ENCODE measurements around the gene IARS2.

The IARS2 gene

GRCh38 chr1:220176540-220176939, 82.6 kb downstream of the IARS2 start:
- no peak for DNase-seq
- TF ChIP-seq EZH2 (optimal IDR thresholded peaks at IDR 0.05; ENCODE audit: low read depth, low read length) (no peak), EZH2phosphoT487 (IDR thresholded peaks at IDR 0.05; ENCODE audit: low read length) (no peak), CTCF (IDR thresholded peaks at IDR 0.05; ENCODE audit: low read length) (no peak)
- Histone ChIP-seq H3K79me2 (ENCODE audit: low read length) (no peaks in the 10 kb centered on the region; the same call in 1 of the 2 replicates), H3F3A (ENCODE audit: insufficient read depth, low read length) (no peaks in the 10 kb centered on the region), H3K36me3 (replicated peaks; ENCODE audit: insufficient read depth, low read length) (no peaks in the 10 kb centered on the region), H3K4me1 (ENCODE audit: low read length) (no peaks in the 10 kb centered on the region), H3K9me3 (replicated peaks; ENCODE audit: insufficient read depth, low read length) (no peaks in the 10 kb centered on the region), H3K27ac (ENCODE audit: low read length) (no peak overlapping the region), H3K9ac (ENCODE audit: low read length) (no peak overlapping the region), H3K4me3 (ENCODE audit: low read length) (no peak overlapping the region), H3K4me2 (ENCODE audit: low read depth, low read length) (no peak overlapping the region), H3K9me2 (replicated peaks; ENCODE audit: insufficient read depth, low read length) (no peaks in the 10 kb centered on the region), H4K20me1 (ENCODE audit: insufficient read depth, low read length) (no peaks in the 10 kb centered on the region), H3K27me3 (replicated peaks; ENCODE audit: insufficient read depth, low read length) (no peaks in the 10 kb centered on the region), H2AFZ (ENCODE audit: low read length) (no peak overlapping the region)

- Histone ChIP-seq H3K4me2 (ENCODE audit: low read depth, low read length) (no peak overlapping the region), H3K9me3 (replicated peaks; ENCODE audit: insufficient read depth, low read length) (no peaks in the 10 kb centered on the region), H3K27ac (ENCODE audit: low read length) (no peak overlapping the region), H4K20me1 (ENCODE audit: insufficient read depth, low read length) (no peaks in the 10 kb centered on the region), H3K9ac (ENCODE audit: low read length) (no peak overlapping the region), H3K4me3 (ENCODE audit: low read length) (no peak overlapping the region), H3K36me3 (replicated peaks; ENCODE audit: insufficient read depth, low read length) (no peaks in the 10 kb centered on the region; the same call in 1 of the 2 replicates), H2AFZ (ENCODE audit: low read length) (no peak overlapping the region), H3K9me2 (replicated peaks; ENCODE audit: insufficient read depth, low read length) (no peaks in the 10 kb centered on the region), H3K79me2 (ENCODE audit: low read length) (no peaks in the 10 kb centered on the region; the same call in 1 of the 2 replicates), H3K4me1 (ENCODE audit: low read length) (no peaks in the 10 kb centered on the region), H3F3A (ENCODE audit: insufficient read depth, low read length) (no peaks in the 10 kb centered on the region), H3K27me3 (replicated peaks; ENCODE audit: insufficient read depth, low read length) (no peaks in the 10 kb centered on the region)
- DNase-seq: no peak
- TF ChIP-seq CTCF (IDR thresholded peaks at IDR 0.05; ENCODE audit: low read length) (no peak), EZH2phosphoT487 (IDR thresholded peaks at IDR 0.05; ENCODE audit: low read length) (no peak), EZH2 (optimal IDR thresholded peaks at IDR 0.05; ENCODE audit: low read depth, low read length) (no peak)
These were observed 88.2 kb downstream of the IARS2 start for GRCh38 chr1:220182111-220182510.

- Histone ChIP-seq H3K27me3 (replicated peaks; ENCODE audit: insufficient read depth, low read length) (no peaks in the 10 kb centered on the region), H3F3A (ENCODE audit: insufficient read depth, low read length) (no peaks in the 10 kb centered on the region), H3K27ac (ENCODE audit: low read length) (no peak overlapping the region), H3K9ac (ENCODE audit: low read length) (no peak overlapping the region), H3K36me3 (replicated peaks; ENCODE audit: insufficient read depth, low read length) (no peaks in the 10 kb centered on the region; the same call in 1 of the 2 replicates), H3K4me1 (ENCODE audit: low read length) (no peaks in the 10 kb centered on the region), H4K20me1 (ENCODE audit: insufficient read depth, low read length) (no peaks in the 10 kb centered on the region), H3K9me2 (replicated peaks; ENCODE audit: insufficient read depth, low read length) (no peaks in the 10 kb centered on the region), H3K79me2 (ENCODE audit: low read length) (no peaks in the 10 kb centered on the region), H3K4me2 (ENCODE audit: low read depth, low read length) (no peak overlapping the region), H3K9me3 (replicated peaks; ENCODE audit: insufficient read depth, low read length) (no peaks in the 10 kb centered on the region), H2AFZ (ENCODE audit: low read length) (no peak overlapping the region), H3K4me3 (ENCODE audit: low read length) (no peak overlapping the region)
- TF ChIP-seq EZH2 (optimal IDR thresholded peaks at IDR 0.05; ENCODE audit: low read depth, low read length) (no peak), CTCF (IDR thresholded peaks at IDR 0.05; ENCODE audit: low read length) (no peak), EZH2phosphoT487 (IDR thresholded peaks at IDR 0.05; ENCODE audit: low read length) (no peak)
- no peak for DNase-seq
These were observed 88.7 kb downstream of the IARS2 start for GRCh38 chr1:220182656-220183055.

All from MM.1S (cell line).